GM12878 (cell line): Measurements from ENCODE around the gene TRIM46.

ENCODE experiments used
- SREBF1 ChIP-seq: IDR thresholded peaks from 2 replicates; pipeline ENCODE4 v1.6.1; 2012; ENCODE audit warnings: mild to moderate bottlenecking, low read length
- TF ChIP-seq, protein P1 (sequence below), 3 experiments: IDR thresholded peaks in 2 of 3; conservative IDR thresholded peaks in 1 of 3; 2 replicates each; pipeline ENCODE4 v1.5.1; 2011; ENCODE audit warnings: low read depth in 3 of 3, low read length in 3 of 3, mild to moderate bottlenecking in 3 of 3, control low read depth in 2 of 3, moderate library complexity in 2 of 3, inconsistent platforms in 1 of 3, mixed read lengths in 1 of 3; ENCODE audit not compliant: control insufficient read depth in 2 of 3, insufficient read depth in 1 of 3; ENCODE audit errors: extremely low read depth in 1 of 3

GRCh38 chr1:155187456-155187891 lies 13.8 kb downstream of the TRIM46 start:
- TF ChIP-seq, protein P1, sequence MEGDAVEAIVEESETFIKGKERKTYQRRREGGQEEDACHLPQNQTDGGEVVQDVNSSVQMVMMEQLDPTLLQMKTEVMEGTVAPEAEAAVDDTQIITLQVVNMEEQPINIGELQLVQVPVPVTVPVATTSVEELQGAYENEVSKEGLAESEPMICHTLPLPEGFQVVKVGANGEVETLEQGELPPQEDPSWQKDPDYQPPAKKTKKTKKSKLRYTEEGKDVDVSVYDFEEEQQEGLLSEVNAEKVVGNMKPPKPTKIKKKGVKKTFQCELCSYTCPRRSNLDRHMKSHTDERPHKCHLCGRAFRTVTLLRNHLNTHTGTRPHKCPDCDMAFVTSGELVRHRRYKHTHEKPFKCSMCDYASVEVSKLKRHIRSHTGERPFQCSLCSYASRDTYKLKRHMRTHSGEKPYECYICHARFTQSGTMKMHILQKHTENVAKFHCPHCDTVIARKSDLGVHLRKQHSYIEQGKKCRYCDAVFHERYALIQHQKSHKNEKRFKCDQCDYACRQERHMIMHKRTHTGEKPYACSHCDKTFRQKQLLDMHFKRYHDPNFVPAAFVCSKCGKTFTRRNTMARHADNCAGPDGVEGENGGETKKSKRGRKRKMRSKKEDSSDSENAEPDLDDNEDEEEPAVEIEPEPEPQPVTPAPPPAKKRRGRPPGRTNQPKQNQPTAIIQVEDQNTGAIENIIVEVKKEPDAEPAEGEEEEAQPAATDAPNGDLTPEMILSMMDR (IDR thresholded peaks at IDR 0.05 in 2 of 3, conservative IDR thresholded peaks at IDR 0.05 in 1 of 3; ENCODE audit: control insufficient read depth in 2 of 3, extremely low read depth in 1 of 3, insufficient read depth in 1 of 3, low read depth in 3 of 3, low read length in 3 of 3), result no peak
- TF ChIP-seq SREBF1, result no peak
